Suprapubic skin (tissue), 4 donors: Measurements from ENCODE around the gene YES1. TPM values are rescaled to one million over a fixed set of nuclear protein-coding genes. Genes with fewer than 3 reads are reported as not detected.

Source experiments
- DNase-seq, 2 donors: peaks; one replicate each; pipeline ENCODE4 v3.0.0-alpha.2; 2019; ENCODE audit warnings: low spot score in 2 of 2
- H3K27ac ChIP-seq: fragments of 200-600 bp; sonication (generic); one replicate; pipeline ENCODE4 v1.5.1; 2019
- H3K27me3 ChIP-seq: fragments of 200-600 bp; sonication (generic); one replicate; pipeline ENCODE4 v1.5.1; 2019
- H3K36me3 ChIP-seq: fragments of 200-600 bp; sonication (generic); one replicate; pipeline ENCODE4 v1.5.1; 2019
- H3K4me1 ChIP-seq: fragments of 200-600 bp; sonication (generic); one replicate; pipeline ENCODE4 v1.5.1; 2019
- H3K4me3 ChIP-seq: fragments of 200-600 bp; sonication (generic); one replicate; pipeline ENCODE4 v1.5.1; 2019; ENCODE audit warnings: mild to moderate bottlenecking
- H3K9me3 ChIP-seq: fragments of 200-600 bp; sonication (generic); one replicate; pipeline ENCODE4 v1.5.1; 2019
- EP300 ChIP-seq: sonication (generic); formaldehyde crosslinking; IDR thresholded peaks from one replicate; pipeline ENCODE4 v1.6.1; 2017; ENCODE audit warnings: antibody characterized with exemption
- POLR2A ChIP-seq, 2 donors: fragments of 450-650 bp; IDR thresholded peaks; one replicate each; pipeline ENCODE4 v1.6.1; 2017; ENCODE audit warnings: antibody characterized with exemption in 2 of 2, mild to moderate bottlenecking in 2 of 2, moderate library complexity in 2 of 2
- POLR2AphosphoS5 ChIP-seq, 3 donors: sonication (generic); formaldehyde crosslinking; IDR thresholded peaks; one replicate each; pipeline ENCODE4 v1.6.1; 2017; ENCODE audit warnings: antibody characterized with exemption in 3 of 3
- WGBS: methylation state at CpG from one replicate; pipeline ENCODE4 v1.1.5; 2018; 5-methylcytosine and 5-hydroxymethylcytosine counted together
- total RNA-seq, 4 donors: library from RNA; depleted of rRNA; stranded (reverse); fragments of >200 nt; gene quantifications; one replicate each; pipeline ENCODE4 v1.1.0, GENCODE V29; 2016
- TF ChIP-seq, protein P1 (sequence below), 2 donors: fragments of 200-600 bp in 1 of 2; fragments of 450-650 bp in 1 of 2; sonication (generic) in 1 of 2; IDR thresholded peaks; one replicate each; pipeline ENCODE4 v1.5.1; 2016 to 2019; ENCODE audit warnings: antibody characterized with exemption in 2 of 2, mild to moderate bottlenecking in 1 of 2, moderate library complexity in 1 of 2

Gene YES1
- 100 to 1,000 TPM in 2 of 4 donors, 10 to 100 TPM in 2; 98.6 to 102 (median 100) TPM for total RNA-seq

DNA sequence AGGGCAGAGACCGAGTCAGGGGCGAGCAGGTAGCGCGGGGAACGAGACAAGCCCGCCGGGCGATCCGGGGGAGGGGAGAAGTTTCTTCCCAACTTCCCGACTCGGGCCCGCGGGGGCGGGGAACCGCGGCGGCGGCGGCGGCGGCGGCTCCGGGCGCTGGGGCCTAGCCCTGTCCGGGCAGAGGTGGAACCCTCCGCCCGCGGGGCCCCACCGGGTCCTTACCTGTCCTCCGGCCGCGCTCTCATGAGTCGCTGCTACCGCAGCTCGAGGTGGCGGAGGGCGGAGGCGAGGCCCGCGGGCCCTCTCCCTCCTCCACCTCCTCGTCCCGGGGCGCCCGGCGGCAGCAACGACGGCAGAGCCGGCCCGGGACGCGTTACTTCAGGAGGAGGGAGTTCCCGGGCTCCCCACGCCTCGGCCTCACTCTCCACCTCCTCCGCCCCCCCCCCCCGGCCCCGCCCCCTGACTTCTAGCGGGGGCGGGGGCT is at the start of gene YES1:
Gene YES1, minus strand, starts transcription at position 351 of the 484 bp plus-strand sequence. CDS start 55,415 bp downstream, outside the sequence.
- H3K27me3 ChIP-seq, result no peaks in the 10 kb centered on the region
- DNase-seq, result peak; percentile 79 to 80
- H3K4me3 ChIP-seq, result peak within 1 kb of the TSS; percentile 93
- peak within 1 kb of the TSS; percentile 99 for H3K27ac ChIP-seq
- WGBS, result 1% methylated on average over 27 of the region's 59 CpGs
- peaks cover 31% of the 10 kb centered on the region for H3K4me1 ChIP-seq
- H3K36me3 ChIP-seq, result no peaks in the 10 kb centered on the region
- TF ChIP-seq, protein P1, sequence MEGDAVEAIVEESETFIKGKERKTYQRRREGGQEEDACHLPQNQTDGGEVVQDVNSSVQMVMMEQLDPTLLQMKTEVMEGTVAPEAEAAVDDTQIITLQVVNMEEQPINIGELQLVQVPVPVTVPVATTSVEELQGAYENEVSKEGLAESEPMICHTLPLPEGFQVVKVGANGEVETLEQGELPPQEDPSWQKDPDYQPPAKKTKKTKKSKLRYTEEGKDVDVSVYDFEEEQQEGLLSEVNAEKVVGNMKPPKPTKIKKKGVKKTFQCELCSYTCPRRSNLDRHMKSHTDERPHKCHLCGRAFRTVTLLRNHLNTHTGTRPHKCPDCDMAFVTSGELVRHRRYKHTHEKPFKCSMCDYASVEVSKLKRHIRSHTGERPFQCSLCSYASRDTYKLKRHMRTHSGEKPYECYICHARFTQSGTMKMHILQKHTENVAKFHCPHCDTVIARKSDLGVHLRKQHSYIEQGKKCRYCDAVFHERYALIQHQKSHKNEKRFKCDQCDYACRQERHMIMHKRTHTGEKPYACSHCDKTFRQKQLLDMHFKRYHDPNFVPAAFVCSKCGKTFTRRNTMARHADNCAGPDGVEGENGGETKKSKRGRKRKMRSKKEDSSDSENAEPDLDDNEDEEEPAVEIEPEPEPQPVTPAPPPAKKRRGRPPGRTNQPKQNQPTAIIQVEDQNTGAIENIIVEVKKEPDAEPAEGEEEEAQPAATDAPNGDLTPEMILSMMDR (IDR thresholded peaks at IDR 0.05), result no peak
- TF ChIP-seq POLR2A (IDR thresholded peaks at IDR 0.05), result no peak
- TF ChIP-seq POLR2AphosphoS5 (IDR thresholded peaks at IDR 0.05), result no peak
- no peak for TF ChIP-seq EP300
- no peaks in the 10 kb centered on the region for H3K9me3 ChIP-seq

DNA sequence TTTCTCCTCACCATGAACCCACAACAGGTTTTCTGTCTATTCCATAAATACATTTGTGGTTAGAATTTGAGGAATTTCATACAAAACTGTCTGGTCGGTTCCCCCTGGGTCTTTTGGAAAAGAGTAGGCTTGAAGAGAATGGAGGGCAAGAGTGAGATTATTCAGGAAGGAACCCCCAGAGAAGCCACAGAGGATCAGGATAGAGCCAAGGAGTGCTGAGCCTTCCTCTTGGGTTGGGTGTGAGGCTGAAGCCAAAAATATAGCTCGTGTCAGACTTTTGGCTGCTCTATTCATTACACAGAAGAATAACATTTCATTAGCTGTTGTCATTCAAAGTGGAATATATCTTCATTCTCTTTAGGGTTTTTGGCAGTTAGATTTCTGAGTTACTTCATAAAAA is 45.9 kb upstream of the YES1 start:
- no peak for TF ChIP-seq POLR2AphosphoS5 (IDR thresholded peaks at IDR 0.05)
- TF ChIP-seq POLR2A (IDR thresholded peaks at IDR 0.05), result no peak
- no peak for TF ChIP-seq EP300
- TF ChIP-seq, protein P1 (IDR thresholded peaks at IDR 0.05), result no peak
- no peak overlapping the region for H3K27ac ChIP-seq
- no peak for DNase-seq
- H3K27me3 ChIP-seq, result no peaks in the 10 kb centered on the region
- no peaks in the 10 kb centered on the region for H3K4me1 ChIP-seq
- no peaks in the 10 kb centered on the region for H3K9me3 ChIP-seq
- no peak overlapping the region for H3K4me3 ChIP-seq
- H3K36me3 ChIP-seq, result no peaks in the 10 kb centered on the region
- 33% methylated on average over 2 of the region's 2 CpGs for WGBS

DNA sequence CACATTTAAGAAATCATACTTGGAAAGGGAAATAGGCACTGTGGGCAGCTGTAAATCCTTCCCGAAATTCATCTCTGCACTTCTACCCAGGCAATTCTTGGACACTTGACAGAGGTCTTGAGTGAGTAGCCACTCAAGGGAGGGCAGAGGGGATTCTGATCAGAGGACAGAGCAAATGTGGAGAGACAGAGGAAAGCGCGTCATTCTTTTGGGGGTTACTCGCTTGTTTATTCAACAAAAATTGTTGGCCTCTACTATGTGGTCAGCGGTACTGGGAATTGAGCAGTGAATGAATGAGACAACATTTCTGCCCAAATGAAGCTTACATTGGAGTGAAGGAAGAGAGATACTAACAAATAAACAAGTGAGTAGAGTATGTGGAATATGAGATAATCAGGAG is 41.4 kb upstream of the YES1 start:
- Histone ChIP-seq H3K9me3 (no peaks in the 10 kb centered on the region), H3K27me3 (no peaks in the 10 kb centered on the region), H3K36me3 (no peaks in the 10 kb centered on the region), H3K4me3 (no peak overlapping the region), H3K4me1 (no peaks in the 10 kb centered on the region), H3K27ac (no peak overlapping the region)
- TF ChIP-seq, protein P1 (IDR thresholded peaks at IDR 0.05), result no peak
- TF ChIP-seq POLR2A (IDR thresholded peaks at IDR 0.05), result no peak
- TF ChIP-seq POLR2AphosphoS5 (IDR thresholded peaks at IDR 0.05), result no peak
- TF ChIP-seq EP300, result no peak
- no peak for DNase-seq
- 90% methylated on average over 5 of the region's 5 CpGs for WGBS

DNA sequence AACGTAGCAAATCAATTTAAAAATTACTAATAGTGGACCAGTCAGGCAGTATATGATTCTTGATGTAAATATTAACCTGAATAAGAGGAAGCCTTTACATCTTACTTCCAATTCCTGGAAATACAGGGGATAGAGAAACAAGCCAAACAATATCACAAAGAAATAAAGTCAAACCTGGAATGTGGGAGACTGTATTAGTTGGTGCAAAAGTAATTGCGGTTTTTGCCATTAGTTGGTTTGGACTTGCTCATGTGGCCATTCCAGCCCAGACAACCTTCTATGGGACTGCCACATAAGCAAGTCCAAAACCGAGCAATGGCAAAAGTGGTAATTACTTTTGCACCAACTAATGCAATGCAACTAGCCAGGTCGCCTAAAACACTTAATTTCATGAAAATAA is 38.9 kb upstream of the YES1 start:
- TF ChIP-seq, protein P1 (IDR thresholded peaks at IDR 0.05), result no peak
- TF ChIP-seq POLR2AphosphoS5 (IDR thresholded peaks at IDR 0.05) (no peak), EP300 (no peak), POLR2A (IDR thresholded peaks at IDR 0.05) (no peak)
- Histone ChIP-seq H3K9me3 (no peaks in the 10 kb centered on the region), H3K36me3 (no peaks in the 10 kb centered on the region), H3K4me1 (no peaks in the 10 kb centered on the region), H3K27ac (no peak overlapping the region), H3K4me3 (no peak overlapping the region), H3K27me3 (no peaks in the 10 kb centered on the region)
- 87% methylated on average over 4 of the region's 4 CpGs for WGBS
- no peak for DNase-seq

DNA sequence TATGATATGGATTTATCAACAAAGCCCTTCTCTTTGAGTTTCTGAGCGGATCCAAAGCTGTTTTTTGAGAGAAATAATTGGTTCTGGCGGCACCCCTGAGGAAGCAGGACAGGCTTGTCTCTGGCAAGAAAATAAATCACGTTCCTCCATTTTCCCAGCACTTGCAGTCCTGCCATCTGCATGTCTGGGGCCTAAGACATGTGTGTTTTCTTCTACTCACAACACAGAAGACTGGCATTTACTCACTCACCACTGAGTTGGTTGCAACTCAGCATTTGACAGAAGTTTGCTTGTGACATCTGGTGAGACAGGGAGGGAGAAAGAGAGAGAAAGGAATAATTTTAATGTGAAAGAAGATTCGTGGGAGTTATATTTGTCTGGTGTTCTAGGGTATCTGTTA is 37.0 kb upstream of the YES1 start:
- Histone ChIP-seq H3K27me3 (no peaks in the 10 kb centered on the region), H3K27ac (no peak overlapping the region), H3K9me3 (no peaks in the 10 kb centered on the region), H3K4me3 (no peak overlapping the region), H3K4me1 (no peaks in the 10 kb centered on the region), H3K36me3 (no peaks in the 10 kb centered on the region)
- no peak for DNase-seq
- 71% methylated on average over 4 of the region's 4 CpGs for WGBS
- TF ChIP-seq, protein P1 (IDR thresholded peaks at IDR 0.05), result no peak
- TF ChIP-seq EP300 (no peak), POLR2AphosphoS5 (IDR thresholded peaks at IDR 0.05) (no peak)
